Activated B cell treated with CpG ODN at 0.5 μM for 24 hours (primary cell): ENCODE measurements around the gene SYT6. TPM values are rescaled to one million over a fixed set of nuclear protein-coding genes. Genes with fewer than 3 reads are reported as not detected.

Experiments used
- ATAC-seq: fragments of 200-7000 bp; cut with Tn5 transposase; one replicate; pipeline ENCODE4 v1.10.0; 2021; ENCODE audit warnings: low read depth, mild to moderate bottlenecking, moderate library complexity
- CTCF ChIA-PET: fragments of 350-600 bp; sonication (Branson Sonifier 250); formaldehyde crosslinking; loops from one replicate; lab custom pipeline; 2021; ENCODE audit warnings: antibody characterized with exemption; lab: Charles Lee
- POLR2A ChIA-PET: fragments of 350-600 bp; sonication (Branson Sonifier 250); formaldehyde crosslinking; loops from one replicate; lab custom pipeline; 2021; ENCODE audit warnings: antibody characterized with exemption; lab: Charles Lee
- DNase-seq: peaks from one replicate; pipeline ENCODE4 v3.0.0; 2022
- H3K27ac Mint-ChIP-seq: one replicate; pipeline ENCODE4 v1.8.0; 2020; ENCODE audit warnings: mixed read lengths
- H3K27me3 Mint-ChIP-seq: one replicate; pipeline ENCODE4 v1.8.0; 2021; ENCODE audit warnings: mixed read lengths
- H3K36me3 Mint-ChIP-seq: one replicate; pipeline ENCODE4 v1.8.0; 2021; ENCODE audit warnings: low read depth, mixed read lengths
- H3K4me1 Mint-ChIP-seq: one replicate; pipeline ENCODE4 v1.8.0; 2021; ENCODE audit warnings: mixed read lengths
- H3K4me3 Mint-ChIP-seq: one replicate; pipeline ENCODE4 v1.8.0; 2020; ENCODE audit warnings: mild to moderate bottlenecking, mixed read lengths
- H3K9me3 Mint-ChIP-seq: one replicate; pipeline ENCODE4 v1.8.0; 2020; ENCODE audit warnings: mixed read lengths
- CTCF ChIP-seq: fragments of 200-600 bp; IDR thresholded peaks from one replicate; pipeline ENCODE4 v1.8.0; 2022; ENCODE audit warnings: antibody characterized with exemption, mild to moderate bottlenecking
- intact Hi-C: fragments of 100-400 bp; cut with micrococcal nuclease; formaldehyde crosslinking; loops from one replicate; pipeline ENCODE4 v1.15.1; 2024
- total RNA-seq: library from RNA; stranded (reverse); gene quantifications from 2 replicates; pipeline ENCODE4 v1.2.3, GENCODE V29; 2022

The SYT6 gene
- total RNA-seq, 1 donor from 2014 or later, result not detected

- Mint-ChIP-seq H3K4me3 (no peak overlapping the region), H3K27ac (no peak overlapping the region), H3K4me1 (no peaks in the 10 kb centered on the region), H3K36me3 (no peaks in the 10 kb centered on the region), H3K27me3 (no peaks in the 10 kb centered on the region), H3K9me3 (no peaks in the 10 kb centered on the region)
- ChIA-PET POLR2A (no interaction called here), CTCF (no interaction called here)
- no peak for ATAC-seq
- no peak for DNase-seq
- intact Hi-C loops, result no loop called here
- no peak for TF ChIP-seq CTCF
These were observed 25.3 kb upstream of the SYT6 start for GRCh38 chr1:114178936-114179335.

DNA sequence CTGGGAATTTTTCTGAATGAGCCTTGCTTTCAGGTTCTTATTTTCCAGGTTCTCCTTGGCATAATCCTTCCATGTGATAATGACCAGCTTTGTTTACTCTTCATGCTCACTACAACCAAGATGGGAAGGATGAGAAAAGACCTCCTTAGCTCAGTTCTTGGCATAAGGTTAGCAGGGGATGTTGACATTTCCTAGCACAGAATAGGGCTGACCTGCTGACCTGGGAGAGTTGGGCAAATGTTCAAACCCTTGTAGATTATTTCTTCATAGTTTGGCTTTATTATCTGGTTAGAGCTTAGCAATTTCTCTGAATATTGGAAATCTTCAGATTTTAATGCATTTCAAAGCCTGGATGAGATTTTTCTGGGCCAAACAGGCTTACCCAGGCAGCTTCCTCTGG is 23.6 kb upstream of the SYT6 start:
- ChIA-PET POLR2A (no interaction called here), CTCF (no interaction called here)
- intact Hi-C loops, result no loop called here
- Mint-ChIP-seq H3K27me3 (no peaks in the 10 kb centered on the region), H3K4me3 (no peak overlapping the region), H3K9me3 (no peaks in the 10 kb centered on the region), H3K4me1 (no peaks in the 10 kb centered on the region), H3K36me3 (no peaks in the 10 kb centered on the region), H3K27ac (no peak overlapping the region)
- no peak for TF ChIP-seq CTCF
- DNase-seq (no peak), ATAC-seq (no peak)

DNA sequence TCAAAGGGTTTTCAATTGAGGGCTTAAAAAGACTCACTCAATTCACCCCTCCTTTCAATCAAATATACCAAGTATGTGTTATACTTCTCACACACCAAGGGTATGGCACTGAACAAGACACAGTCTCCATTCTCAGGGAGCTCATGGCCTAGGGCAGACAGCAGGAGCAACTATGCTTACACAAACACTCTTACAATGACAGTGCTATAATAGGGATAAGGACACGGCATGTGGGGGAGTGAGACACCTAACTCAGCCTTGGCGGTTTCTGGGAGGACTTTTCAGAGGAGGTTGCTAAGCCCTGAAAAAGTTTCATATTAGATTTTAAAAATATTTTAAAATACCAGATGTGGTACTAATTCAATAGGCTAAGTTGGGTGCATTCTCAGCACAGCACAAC is 22.7 kb upstream of the SYT6 start:
- ChIA-PET POLR2A (no interaction called here), CTCF (no interaction called here)
- H3K4me1 Mint-ChIP-seq, result no peaks in the 10 kb centered on the region
- no peak overlapping the region for H3K27ac Mint-ChIP-seq
- TF ChIP-seq CTCF, result no peak
- H3K27me3 Mint-ChIP-seq, result no peaks in the 10 kb centered on the region
- intact Hi-C loops, result no loop called here
- DNase-seq, result no peak
- H3K9me3 Mint-ChIP-seq, result no peaks in the 10 kb centered on the region
- no peak overlapping the region for H3K4me3 Mint-ChIP-seq
- ATAC-seq, result no peak
- no peaks in the 10 kb centered on the region for H3K36me3 Mint-ChIP-seq

DNA sequence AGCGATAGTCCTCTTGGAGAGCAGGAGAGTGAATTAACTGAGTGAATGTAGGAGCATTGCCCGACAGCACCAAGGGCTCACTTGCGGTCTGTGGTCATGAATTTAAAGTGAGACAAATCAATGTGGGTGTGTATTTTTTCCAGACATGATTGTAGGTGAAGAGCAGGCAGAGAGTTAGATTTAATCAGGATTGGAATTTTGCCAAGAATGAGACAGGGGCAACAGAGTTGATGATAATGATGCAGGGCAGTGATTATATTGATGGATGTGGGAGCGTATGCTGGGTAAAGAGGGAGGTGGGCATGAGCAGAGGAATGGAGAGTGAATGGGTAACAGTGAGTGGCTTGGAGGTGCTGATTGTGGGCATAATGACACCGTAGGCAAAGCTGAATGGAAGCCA is 20.0 kb upstream of the SYT6 start:
- DNase-seq (no peak), ATAC-seq (no peak)
- Mint-ChIP-seq H3K27me3 (no peaks in the 10 kb centered on the region), H3K27ac (no peak overlapping the region), H3K9me3 (no peaks in the 10 kb centered on the region), H3K36me3 (no peaks in the 10 kb centered on the region), H3K4me1 (no peaks in the 10 kb centered on the region), H3K4me3 (no peak overlapping the region)
- CTCF ChIA-PET, result no interaction called here
- TF ChIP-seq CTCF, result no peak
- intact Hi-C loops, result no loop called here
- POLR2A ChIA-PET, result no interaction called here

GRCh38 chr1:114169509-114169908 is 15.8 kb upstream of the SYT6 start:
- Mint-ChIP-seq H3K4me3 (no peak overlapping the region), H3K27ac (no peak overlapping the region), H3K27me3 (peaks cover 12% of the 10 kb centered on the region), H3K36me3 (no peaks in the 10 kb centered on the region), H3K4me1 (no peaks in the 10 kb centered on the region), H3K9me3 (no peaks in the 10 kb centered on the region)
- POLR2A ChIA-PET, result no interaction called here
- DNase-seq (no peak), ATAC-seq (no peak)
- CTCF ChIA-PET, result no interaction called here
- TF ChIP-seq CTCF, result no peak
- intact Hi-C loops, result no loop called here
